Fibroblast of lung (primary cell): ENCODE measurements around the gene TNNT1. TPM values are rescaled to one million over a fixed set of nuclear protein-coding genes. Genes with fewer than 3 reads are reported as not detected.

ENCODE experiments used
- DNase-seq, 2 donors: peaks; one replicate each; pipeline versions ENCODE4 v3.0.0 to v3.0.0-alpha.2; 2010; ENCODE audit warnings: low read depth in 2 of 2
- H2AFZ ChIP-seq: 2 replicates; pipeline ENCODE4 v1.5.1; 2012; ENCODE audit warnings: low read length, control low read depth, inconsistent platforms
- H3K27ac ChIP-seq: 2 replicates; pipeline ENCODE4 v1.5.1; 2011; ENCODE audit warnings: low read length, control low read depth; ENCODE audit not compliant: insufficient read depth
- H3K27me3 ChIP-seq: 2 replicates; pipeline ENCODE4 v1.5.1; 2011; ENCODE audit warnings: mild to moderate bottlenecking, low read length; ENCODE audit not compliant: control insufficient read depth, insufficient read depth
- H3K36me3 ChIP-seq: 2 replicates; pipeline ENCODE4 v1.5.1; 2011; ENCODE audit warnings: low read length; ENCODE audit not compliant: control insufficient read depth, insufficient read depth
- H3K4me1 ChIP-seq: 2 replicates; pipeline ENCODE4 v1.5.1; 2011; ENCODE audit warnings: low read length; ENCODE audit not compliant: control insufficient read depth, insufficient read depth; ENCODE audit errors: extremely low read depth
- H3K4me2 ChIP-seq: 2 replicates; pipeline ENCODE4 v1.5.1; 2011; ENCODE audit warnings: low read length, control low read depth; ENCODE audit not compliant: insufficient read depth; ENCODE audit errors: extremely low read depth
- H3K4me3 ChIP-seq, 4 experiments: fragments of 200-600 bp in 1 of 4; sonication (generic) in 1 of 4; replicated peaks in 1 of 4; 2 replicates each; pipeline ENCODE4 v1.5.1; 2011 to 2016; ENCODE audit warnings: low read length in 4 of 4, low read depth in 3 of 4, mild to moderate bottlenecking in 3 of 4, control low read depth in 2 of 4, inconsistent platforms in 1 of 4, mixed read lengths in 1 of 4; ENCODE audit not compliant: insufficient read depth in 1 of 4; ENCODE audit errors: control extremely low read depth in 1 of 4
- H3K79me2 ChIP-seq: 2 replicates; pipeline ENCODE4 v1.5.1; 2012; ENCODE audit warnings: mild to moderate bottlenecking, low read length, inconsistent platforms; ENCODE audit not compliant: control insufficient read depth, insufficient read depth
- H3K9ac ChIP-seq: 2 replicates; pipeline ENCODE4 v1.5.1; 2011; ENCODE audit warnings: mild to moderate bottlenecking, low read length, control low read depth; ENCODE audit not compliant: insufficient read depth
- H3K9me3 ChIP-seq: 2 replicates; pipeline ENCODE4 v1.5.1; 2012; ENCODE audit warnings: low read depth, low read length; ENCODE audit not compliant: control insufficient read depth, insufficient read depth
- H4K20me1 ChIP-seq: 2 replicates; pipeline ENCODE4 v1.5.1; 2011; ENCODE audit warnings: low read length; ENCODE audit not compliant: control insufficient read depth, insufficient read depth; ENCODE audit errors: extremely low read depth
- EZH2 ChIP-seq: IDR thresholded peaks from 2 replicates; pipeline ENCODE4 v1.5.1; 2012; ENCODE audit warnings: low read length, control low read depth, mild to moderate bottlenecking; ENCODE audit errors: missing control alignments
- polyA plus RNA-seq, 2 donors: library from polyadenylated mRNA; depleted of rRNA in 1 of 2; stranded (reverse) in 1 of 2; unstranded in 1 of 2; fragments of >200 nt; gene quantifications; 2 replicates each; pipeline ENCODE4 v1.2.1, GENCODE V29; 2011 to 2012; ENCODE audit warnings: missing spikeins in 1 of 2
- total RNA-seq: library from RNA; depleted of rRNA; stranded (reverse); fragments of >200 nt; gene quantifications from 2 replicates; pipeline ENCODE4 v1.2.1, GENCODE V29; 2014
- TF ChIP-seq, protein P1 (sequence below), 2 donors: IDR thresholded peaks in 1 of 2; conservative IDR thresholded peaks in 1 of 2; 1 replicate in 1 of 2; 2 replicates in 1 of 2; pipeline ENCODE4 v1.5.1; 2011 to 2012; ENCODE audit warnings: low read length in 2 of 2, control low read depth in 1 of 2, inconsistent platforms in 1 of 2, low read depth in 1 of 2, mild to moderate bottlenecking in 1 of 2

Gene TNNT1
- total and polyA plus RNA-seq, 2 donors (not counting 1 experiment from before 2014, with no cell fraction given): 1.7 to 10.4 TPM

DNA sequence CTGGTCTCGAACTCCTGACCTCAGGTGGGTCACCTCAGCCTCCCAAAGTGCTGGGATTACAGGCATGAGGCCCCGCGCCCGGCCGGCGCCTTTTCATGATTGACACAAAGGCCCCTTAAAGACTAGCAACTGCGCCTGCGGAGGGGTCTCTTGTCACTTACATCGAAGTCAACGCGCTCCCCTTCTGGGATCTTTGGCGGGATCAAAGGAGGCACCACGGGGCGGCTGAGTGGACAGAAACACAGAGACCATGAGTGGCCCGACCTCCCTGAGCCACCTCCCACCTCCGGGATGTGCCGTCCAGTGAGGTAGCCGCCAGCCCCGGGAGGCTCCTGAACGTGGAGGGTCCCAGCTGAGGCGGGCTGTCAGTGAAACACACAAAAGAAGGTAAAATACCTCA, 7.3 kb downstream of the TNNT1 start:
- no peaks in the 10 kb centered on the region for H3K9me3 ChIP-seq
- H3K4me1 ChIP-seq: no peaks in the 10 kb centered on the region
- H3K36me3 ChIP-seq: no peaks in the 10 kb centered on the region
- no peak for DNase-seq
- no peak for TF ChIP-seq EZH2
- TF ChIP-seq, protein P1, sequence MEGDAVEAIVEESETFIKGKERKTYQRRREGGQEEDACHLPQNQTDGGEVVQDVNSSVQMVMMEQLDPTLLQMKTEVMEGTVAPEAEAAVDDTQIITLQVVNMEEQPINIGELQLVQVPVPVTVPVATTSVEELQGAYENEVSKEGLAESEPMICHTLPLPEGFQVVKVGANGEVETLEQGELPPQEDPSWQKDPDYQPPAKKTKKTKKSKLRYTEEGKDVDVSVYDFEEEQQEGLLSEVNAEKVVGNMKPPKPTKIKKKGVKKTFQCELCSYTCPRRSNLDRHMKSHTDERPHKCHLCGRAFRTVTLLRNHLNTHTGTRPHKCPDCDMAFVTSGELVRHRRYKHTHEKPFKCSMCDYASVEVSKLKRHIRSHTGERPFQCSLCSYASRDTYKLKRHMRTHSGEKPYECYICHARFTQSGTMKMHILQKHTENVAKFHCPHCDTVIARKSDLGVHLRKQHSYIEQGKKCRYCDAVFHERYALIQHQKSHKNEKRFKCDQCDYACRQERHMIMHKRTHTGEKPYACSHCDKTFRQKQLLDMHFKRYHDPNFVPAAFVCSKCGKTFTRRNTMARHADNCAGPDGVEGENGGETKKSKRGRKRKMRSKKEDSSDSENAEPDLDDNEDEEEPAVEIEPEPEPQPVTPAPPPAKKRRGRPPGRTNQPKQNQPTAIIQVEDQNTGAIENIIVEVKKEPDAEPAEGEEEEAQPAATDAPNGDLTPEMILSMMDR (conservative IDR thresholded peaks at IDR 0.05 in 1 of 2, IDR thresholded peaks at IDR 0.05 in 1 of 2; ENCODE audit: low read depth in 1 of 2, low read length in 2 of 2): no peak
- H4K20me1 ChIP-seq: no peaks in the 10 kb centered on the region
- H3K4me2 ChIP-seq: peak overlapping the region; percentile 5
- no peak overlapping the region for H2AFZ ChIP-seq
- H3K79me2 ChIP-seq: no peaks in the 10 kb centered on the region
- H3K4me3 ChIP-seq: no peak overlapping the region
- H3K27me3 ChIP-seq: peaks cover 10% of the 10 kb centered on the region
- H3K27ac ChIP-seq: no peak overlapping the region
- H3K9ac ChIP-seq: no peak overlapping the region

DNA sequence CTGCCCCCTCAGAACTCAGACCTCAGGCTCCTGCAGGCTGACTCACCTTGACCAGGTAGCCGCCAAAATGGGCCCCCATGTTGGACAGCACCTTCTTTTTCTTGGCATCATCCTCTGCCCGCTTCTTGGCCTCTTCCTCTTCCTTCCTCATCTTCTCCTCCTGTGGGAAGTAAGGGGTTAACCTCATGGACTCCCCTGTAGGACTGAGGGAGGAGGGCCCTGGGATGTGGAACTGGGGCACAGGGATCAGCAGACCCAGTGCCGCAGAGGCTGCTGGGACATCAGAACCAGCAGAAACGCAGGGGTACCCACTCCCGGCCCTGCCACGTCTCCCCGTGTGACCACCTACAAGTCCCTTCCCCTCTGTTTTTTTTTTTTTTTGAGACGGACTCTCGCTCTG, 11.1 kb downstream of the TNNT1 start:
- no peaks in the 10 kb centered on the region for H3K9me3 ChIP-seq
- no peak for TF ChIP-seq EZH2
- TF ChIP-seq, protein P1 (conservative IDR thresholded peaks at IDR 0.05 in 1 of 2, IDR thresholded peaks at IDR 0.05 in 1 of 2; ENCODE audit: low read depth in 1 of 2, low read length in 2 of 2): no peak

DNA sequence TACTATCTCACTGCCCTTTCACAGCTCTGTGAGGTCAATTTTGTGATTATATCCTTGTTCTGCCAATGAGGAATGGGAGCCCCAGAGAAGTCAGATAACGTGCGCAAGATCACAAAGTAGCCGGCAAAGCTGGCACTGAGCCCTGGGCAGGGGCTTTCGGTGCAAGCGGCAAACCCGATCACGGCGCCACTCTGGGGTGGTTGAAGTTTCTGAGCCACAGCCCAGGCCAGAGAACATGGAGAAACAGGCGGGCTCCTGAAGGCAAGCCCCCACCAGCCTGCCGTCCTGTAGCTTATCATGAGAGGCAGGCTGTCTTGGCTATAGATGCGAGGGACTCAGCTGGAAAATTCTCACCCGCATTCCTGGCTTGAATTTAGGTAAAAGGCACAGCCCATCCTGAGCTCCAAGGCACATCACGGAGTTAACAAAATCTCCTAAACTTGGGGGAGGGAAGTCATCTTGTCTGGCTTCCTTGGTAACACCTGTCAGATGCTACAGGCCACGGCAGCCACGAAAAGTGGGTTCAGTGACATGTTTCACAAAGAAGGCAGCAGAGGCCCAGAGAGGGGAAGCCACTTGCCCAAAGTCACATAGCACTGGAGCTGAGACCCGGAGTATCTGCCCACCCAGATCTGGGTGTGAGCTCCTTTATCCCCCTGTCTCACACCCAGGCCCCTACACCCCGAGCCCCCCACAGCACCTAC, 12.5 kb downstream of the TNNT1 start:
- Histone ChIP-seq H3K36me3 (no peaks in the 10 kb centered on the region), H3K9me3 (no peaks in the 10 kb centered on the region), H4K20me1 (no peaks in the 10 kb centered on the region), H2AFZ (no peak overlapping the region), H3K4me2 (no peak overlapping the region), H3K4me3 (no peak overlapping the region), H3K79me2 (no peaks in the 10 kb centered on the region), H3K27me3 (peaks cover 3% of the 10 kb centered on the region), H3K27ac (no peak overlapping the region), H3K9ac (no peak overlapping the region), H3K4me1 (no peaks in the 10 kb centered on the region)
- TF ChIP-seq, protein P1 (conservative IDR thresholded peaks at IDR 0.05 in 1 of 2, IDR thresholded peaks at IDR 0.05 in 1 of 2; ENCODE audit: low read depth in 1 of 2, low read length in 2 of 2): no peak
- TF ChIP-seq EZH2: no peak
- DNase-seq: no peak

More for the DNA sequence above, 11.1 kb downstream of the TNNT1 start:
- Histone ChIP-seq H4K20me1 (no peaks in the 10 kb centered on the region), H3K27ac (no peak overlapping the region), H3K4me1 (no peaks in the 10 kb centered on the region), H3K27me3 (peaks cover 3% of the 10 kb centered on the region), H3K79me2 (no peaks in the 10 kb centered on the region), H3K4me3 (no peak overlapping the region), H3K36me3 (no peaks in the 10 kb centered on the region), H2AFZ (no peak overlapping the region), H3K9ac (no peak overlapping the region), H3K4me2 (no peak overlapping the region)
- DNase-seq: no peak
